Measurements from ENCODE around the gene ACOX1.
"Not testable (repeated sequence)": the region's sequence is repeated elsewhere in the genome, so short reads cannot be mapped to it uniquely, and the experiment has no call there.

The ACOX1 gene

GRCh38 chr17:75979705-75980187 is 780 bp upstream of the ACOX1 start:
- DNase-seq: no peak

GRCh38 chr17:75976175-75976848 is 2.7 kb downstream of the ACOX1 start:
- no peak for DNase-seq

GRCh38 chr17:75975757-75976174 is 3.2 kb downstream of the ACOX1 start:
- no peak for DNase-seq

GRCh38 chr17:75975187-75975586 is 3.8 kb downstream of the ACOX1 start:
- DNase-seq: not testable (repeated sequence)

- no peak for DNase-seq
Observed at GRCh38 chr17:75970626-75971025, 8.3 kb downstream of the ACOX1 start.

GRCh38 chr17:75970011-75970523 is 8.9 kb downstream of the ACOX1 start:
- no peak for DNase-seq

- DNase-seq: not testable (repeated sequence)
Observed at GRCh38 chr17:75969044-75969443, 9.9 kb downstream of the ACOX1 start.

GRCh38 chr17:75965468-75965867 is 13.5 kb downstream of the ACOX1 start:
- DNase-seq: no peak

GRCh38 chr17:75959839-75960511 is 19.0 kb downstream of the ACOX1 start:
- DNase-seq: no peak

GRCh38 chr17:75959051-75959838 is 19.7 kb downstream of the ACOX1 start:
- DNase-seq: no peak

- DNase-seq: no peak
Observed at GRCh38 chr17:75950855-75951554, 28.0 kb downstream of the ACOX1 start.

- DNase-seq: no peak
Observed at GRCh38 chr17:75950421-75950820, 28.5 kb downstream of the ACOX1 start.

GRCh38 chr17:75945211-75945610 is 33.8 kb downstream of the ACOX1 start:
- no peak for DNase-seq

- DNase-seq: no peak
Observed at GRCh38 chr17:75943491-75943890, 35.5 kb downstream of the ACOX1 start.

GRCh38 chr17:75942473-75942872 is 36.5 kb downstream of the ACOX1 start:
- DNase-seq: no peak

- DNase-seq: no peak
Observed at GRCh38 chr17:75941442-75941819, 37.5 kb downstream of the ACOX1 start.

- DNase-seq: peak; percentile 97
Observed at GRCh38 chr17:75940727-75941441, 38.1 kb downstream of the ACOX1 start, which contains the start of gene FBF1. FBF1 (minus strand) TSS chr17:75941042; CDS start chr17:75938149, 2,893 bp downstream.

GRCh38 chr17:75937652-75938051 is 41.3 kb downstream of the ACOX1 start:
- DNase-seq: no peak

GRCh38 chr17:75933808-75934207 is 45.2 kb downstream of the ACOX1 start:
- DNase-seq: no peak

GRCh38 chr17:75932852-75933251 is 46.1 kb downstream of the ACOX1 start:
- no peak for DNase-seq

GRCh38 chr17:75931062-75931461 is 47.9 kb downstream of the ACOX1 start:
- no peak for DNase-seq

Data from retina (tissue), 1 donor.